GM10248 (cell line): ENCODE data around the gene MED13L.

Experiments used
- CTCF ChIA-PET: fragments of 300-600 bp; sonication (Branson Sonifier 250); formaldehyde crosslinking; extraction: SDS; loops from one replicate; lab custom pipeline; 2021; ENCODE audit warnings: antibody characterized with exemption; lab: Yijun Ruan, JAX
- POLR2A ChIA-PET: fragments of 350-650 bp; sonication (Branson Sonifier 250); formaldehyde crosslinking; extraction: SDS; loops from one replicate; lab custom pipeline; 2020; ENCODE audit warnings: antibody characterized with exemption; lab: Yijun Ruan, JAX
- DNase-seq: peaks from one replicate; pipeline ENCODE4 v3.0.0; 2012; ENCODE audit errors: extremely low spot score
- CTCF ChIP-seq: IDR thresholded peaks from 2 replicates; pipeline ENCODE4 v1.5.1; 2012; ENCODE audit warnings: mild to moderate bottlenecking, low read depth; ENCODE audit errors: extremely low read depth, missing control alignments, control extremely low read depth

The MED13L gene

DNA sequence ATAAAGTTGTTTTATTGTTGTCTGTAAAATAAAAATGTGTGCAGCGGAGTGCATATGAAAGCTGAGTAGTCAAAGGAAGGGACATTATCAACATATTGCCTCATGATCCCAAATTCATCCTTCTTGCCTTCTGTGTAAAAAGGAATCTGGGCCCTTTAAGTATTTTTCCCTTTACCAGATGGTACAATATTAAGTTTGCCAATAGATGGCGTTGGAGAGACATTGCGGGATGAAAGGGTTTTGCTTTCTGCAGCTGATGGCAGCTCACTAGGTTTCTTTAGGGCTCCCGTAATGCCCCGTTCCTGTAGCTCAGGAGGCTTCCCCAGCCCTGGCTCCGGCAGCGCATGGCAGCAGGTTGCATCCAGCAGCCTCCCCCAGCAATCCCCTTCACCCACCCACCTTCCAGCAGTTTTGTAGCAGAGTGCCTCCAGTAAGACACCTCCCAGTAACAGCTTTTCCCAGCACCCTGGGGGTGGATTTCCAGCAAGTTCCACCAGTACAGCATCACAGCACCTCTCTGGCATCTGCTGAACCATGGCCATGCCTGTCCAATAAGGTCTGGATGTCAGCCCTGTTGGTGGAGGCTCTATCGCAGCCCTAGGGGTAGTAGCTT is 354.4 kb downstream of the MED13L start:
- CTCF ChIA-PET, result interaction anchor here (0.7 to 1.6 kb wide), 2 partner anchors 22 to 1105 kb away, joined by 3 read pairs; no protein-coding TSS in a partner anchor
- no peak for TF ChIP-seq CTCF
- POLR2A ChIA-PET, result no interaction called here
- DNase-seq, result no peak

DNA sequence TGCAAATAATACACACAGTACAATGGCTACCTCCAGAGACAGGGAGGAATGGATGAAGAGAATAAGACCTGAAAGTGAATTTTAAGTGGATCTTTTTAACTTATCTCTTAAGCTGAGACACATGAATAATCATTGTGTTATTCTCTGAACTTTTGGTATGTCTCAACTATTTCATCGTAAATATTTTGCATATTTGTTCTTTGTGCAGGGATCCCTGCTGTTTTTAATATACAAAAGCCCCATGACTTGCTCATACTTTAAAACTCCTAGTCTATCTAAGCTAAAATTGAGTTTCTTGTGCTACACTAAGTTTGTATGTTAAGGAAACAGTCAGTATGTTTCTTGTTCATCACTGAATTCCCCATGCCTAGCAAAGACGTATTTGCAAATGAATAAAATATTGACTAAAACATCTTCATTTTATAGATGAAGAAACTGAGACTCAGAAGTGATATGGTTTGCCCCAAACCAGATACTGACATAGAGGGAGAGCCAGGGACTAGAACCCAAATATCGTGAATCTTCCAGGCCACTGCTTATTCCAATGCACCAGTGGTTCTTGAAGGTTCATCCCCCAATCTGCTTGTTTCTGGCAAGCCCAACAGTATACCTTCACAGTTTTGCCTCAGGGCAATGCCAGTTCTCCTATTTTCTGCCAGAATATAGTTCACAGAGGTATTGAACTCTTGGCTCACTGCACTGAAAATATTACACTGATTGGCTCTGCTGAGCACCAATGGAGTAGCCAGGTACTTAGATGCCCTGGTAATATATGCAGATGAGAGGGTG is 356.9 kb downstream of the MED13L start:
- ChIA-PET CTCF (no interaction called here), POLR2A (no interaction called here)
- DNase-seq, result no peak
- no peak for TF ChIP-seq CTCF

DNA sequence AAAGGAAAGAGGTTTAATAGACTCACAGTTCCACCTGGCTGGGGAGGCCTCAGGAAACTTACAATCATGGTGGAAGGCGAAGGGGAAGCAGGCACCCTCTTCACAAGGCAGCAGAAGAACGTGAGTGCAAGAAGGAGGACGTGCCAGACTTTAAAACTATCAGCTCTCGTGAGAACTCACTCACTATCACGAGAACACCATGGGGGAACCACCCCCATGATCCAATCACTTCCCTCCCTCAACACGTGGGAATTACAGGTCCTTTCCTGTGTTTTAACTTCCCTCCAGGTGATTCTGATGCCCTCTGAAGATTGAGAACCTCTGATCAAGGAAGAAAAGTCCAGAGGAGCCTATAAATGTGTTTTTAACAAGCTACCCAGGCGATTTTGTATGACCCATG is 358.7 kb downstream of the MED13L start:
- CTCF ChIA-PET, result interaction anchor here (0.7 to 3.6 kb wide), 12 partner anchors 8 to 1938 kb away, joined by 3 to 32 read pairs (median 7); no protein-coding TSS in a partner anchor
- POLR2A ChIA-PET, result no interaction called here
- no peak for TF ChIP-seq CTCF
- DNase-seq, result no peak

DNA sequence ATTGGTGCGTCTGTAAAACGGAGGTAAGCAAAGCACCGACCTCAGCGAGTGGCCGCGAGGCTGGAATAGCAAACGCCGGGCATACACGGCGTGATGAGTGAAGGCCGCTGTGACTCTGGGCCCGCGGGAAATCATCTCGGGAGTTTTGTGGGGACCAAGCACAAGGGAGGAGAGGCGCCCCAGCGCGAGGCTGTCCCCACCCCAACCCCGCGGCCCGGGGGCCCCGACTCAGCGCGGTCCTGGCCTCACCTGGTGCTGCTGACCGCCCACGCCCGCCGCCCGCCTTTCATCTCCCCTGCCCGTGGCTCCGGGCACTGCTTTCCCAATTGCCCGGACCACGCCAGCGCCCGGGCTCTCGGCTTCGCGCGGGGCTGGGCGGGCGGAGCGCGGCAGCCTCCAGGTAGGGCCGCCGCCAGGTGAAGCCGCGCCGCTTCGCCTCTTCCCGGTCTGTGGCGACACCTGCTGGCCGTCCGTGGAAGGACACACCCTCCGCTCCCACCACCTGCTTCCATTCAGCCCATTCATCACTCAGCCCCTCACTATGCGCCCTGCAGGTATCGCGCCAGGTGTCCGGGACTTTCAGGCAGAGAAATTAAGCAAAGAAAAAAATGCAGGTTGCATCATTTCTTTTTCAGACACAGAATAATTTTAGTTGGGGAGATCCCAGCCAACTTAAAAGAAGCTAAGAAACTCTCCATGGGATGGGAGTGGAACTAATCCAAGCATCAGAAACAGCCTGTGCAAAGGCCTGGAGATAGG is 360.4 kb downstream of the MED13L start:
- ChIA-PET POLR2A (no interaction called here), CTCF (interaction anchor here (0.6 to 3.6 kb wide), 27 partner anchors 8 to 1936 kb away, joined by 3 to 32 read pairs (median 4); no protein-coding TSS in a partner anchor)
- DNase-seq, result peak; percentile 81
- peak; percentile 85 for TF ChIP-seq CTCF

GRCh38 chr12:115914122-115914521 is 363.4 kb downstream of the MED13L start:
- CTCF ChIA-PET, result interaction anchor here (1.2 to 1.9 kb wide), 2 partner anchors 1289 to 1934 kb away, joined by 3 to 4 read pairs; no protein-coding TSS in a partner anchor
- DNase-seq, result no peak
- POLR2A ChIA-PET, result no interaction called here
- TF ChIP-seq CTCF, result no peak

DNA sequence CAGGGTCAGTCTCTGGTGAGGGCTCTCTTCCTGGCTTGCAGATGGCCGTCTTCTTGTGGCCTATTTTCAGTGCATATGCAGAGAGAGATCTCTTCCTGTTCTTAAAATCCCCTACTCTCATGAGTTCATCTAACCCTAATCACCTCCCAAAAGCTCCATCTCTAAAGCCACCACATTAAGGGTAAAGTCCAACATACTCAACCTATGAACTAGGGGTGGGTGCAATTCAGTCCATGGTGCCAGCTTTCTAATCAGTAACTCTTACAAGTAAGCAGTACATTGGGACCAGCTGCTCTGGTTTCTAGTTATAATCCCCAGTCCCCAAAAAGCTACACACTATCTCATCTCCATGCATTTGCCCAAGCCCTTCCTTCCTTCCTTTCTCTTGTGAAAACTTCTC is 365.1 kb downstream of the MED13L start:
- TF ChIP-seq CTCF, result no peak
- POLR2A ChIA-PET, result no interaction called here
- CTCF ChIA-PET, result interaction anchor here (1.5 to 1.9 kb wide), 2 partner anchors 13 to 1932 kb away, joined by 4 read pairs; no protein-coding TSS in a partner anchor
- no peak for DNase-seq
